Measurements from ENCODE around the gene UBQLN4.
A peak's percentile ranks its signal among the peaks of the same experiment; 100 is the strongest.

UBQLN4 gene

DNA sequence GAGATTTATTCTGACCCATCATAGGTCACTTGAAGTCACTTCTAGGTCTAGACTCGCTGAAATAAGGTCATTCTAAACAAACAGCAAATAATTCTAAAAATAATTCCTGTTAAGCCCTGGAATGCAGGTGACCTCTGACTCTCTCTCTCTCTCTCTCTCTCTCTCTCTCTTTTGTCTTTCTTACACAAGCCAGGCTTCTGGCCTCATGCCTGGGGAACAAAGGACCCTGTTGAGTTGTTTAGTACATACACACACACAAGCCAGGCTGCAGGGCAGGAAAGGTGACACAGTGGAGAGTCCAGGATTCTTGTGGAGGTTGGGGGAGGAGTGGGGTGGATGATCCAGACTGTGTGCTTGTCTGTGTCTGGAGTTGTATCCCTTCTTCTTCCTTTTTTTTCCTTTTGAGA, 32.7 kb upstream of the UBQLN4 start:
- DNase-seq (ENCODE audit: low read depth, low spot score), result no peak
- H3K4me1 ChIP-seq (ENCODE audit: insufficient read depth, insufficient read length), result peaks cover 17% of the 10 kb centered on the region
- H3K9ac ChIP-seq (ENCODE audit: insufficient read length, low read depth), result peak overlapping the region; percentile 6
- TF ChIP-seq YY1 (IDR thresholded peaks at IDR 0.05; ENCODE audit: insufficient read depth, insufficient read length) (no peak), ZNF274 (IDR thresholded peaks at IDR 0.05; ENCODE audit: low read depth, low read length) (no peak), SUZ12 (IDR thresholded peaks at IDR 0.05; ENCODE audit: extremely low read depth, insufficient read depth, insufficient read length) (no peak)
- H3K4me3 ChIP-seq (ENCODE audit: insufficient read length, low read depth), result no peak overlapping the region
- no peaks in the 10 kb centered on the region for H3K9me3 ChIP-seq (ENCODE audit: insufficient read depth, low read length)
- peaks cover 41% of the 10 kb centered on the region for H3K36me3 ChIP-seq (ENCODE audit: insufficient read depth, insufficient read length, low read length)
- no peaks in the 10 kb centered on the region for H3K27me3 ChIP-seq (ENCODE audit: insufficient read depth, insufficient read length)

DNA sequence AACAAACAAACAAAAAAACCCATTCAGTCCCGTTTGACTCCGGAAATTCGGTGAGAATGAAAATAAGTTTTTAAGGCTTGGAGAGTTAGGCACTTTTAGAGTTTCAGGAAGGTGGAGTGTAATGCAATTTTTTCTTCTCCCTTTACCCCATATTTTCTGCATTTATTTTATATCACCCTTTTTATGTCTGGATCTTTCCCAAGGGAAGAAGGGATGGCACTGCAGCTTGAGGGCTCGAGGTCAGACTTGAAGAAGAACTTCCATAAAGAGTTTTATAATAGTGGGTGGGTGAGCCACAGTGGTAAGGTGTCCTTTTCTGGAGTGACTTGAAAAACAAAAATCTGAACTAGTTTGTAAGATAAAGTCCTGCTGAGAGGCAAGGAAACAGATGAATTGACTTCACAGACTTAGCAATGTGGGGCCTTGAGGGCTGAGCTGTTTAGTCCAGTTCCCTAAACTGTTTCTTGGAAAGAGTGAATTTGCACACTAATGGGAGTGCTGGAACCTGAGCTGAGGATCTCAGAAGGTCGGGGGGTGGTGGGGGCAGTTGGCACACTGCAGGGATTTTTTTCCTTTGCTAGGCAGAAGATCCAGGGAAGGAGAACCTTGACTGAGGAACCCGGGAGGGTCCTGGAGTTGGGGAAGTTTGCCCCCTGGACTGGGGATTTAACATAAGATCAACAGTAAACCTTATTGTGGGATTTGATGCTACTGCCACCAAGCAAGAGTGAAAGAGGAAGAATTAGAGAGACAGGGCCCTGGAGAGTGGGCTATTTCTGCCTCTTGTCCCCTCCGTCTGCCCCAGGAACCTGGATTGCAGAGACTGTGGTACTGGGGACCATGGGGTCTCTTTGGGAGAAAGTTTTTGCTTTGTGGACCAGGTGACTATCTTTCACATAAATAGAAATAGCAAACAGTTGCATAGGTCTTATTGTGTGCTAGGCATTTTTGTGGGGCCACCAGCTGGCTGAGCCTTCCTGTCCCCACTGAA, 30.5 kb upstream of the UBQLN4 start:
- peak overlapping the region; percentile 91 for H3K4me3 ChIP-seq (ENCODE audit: insufficient read length, low read depth)
- no peaks in the 10 kb centered on the region for H3K9me3 ChIP-seq (ENCODE audit: insufficient read depth, low read length)
- H3K27me3 ChIP-seq (ENCODE audit: insufficient read depth, insufficient read length), result no peaks in the 10 kb centered on the region
- TF ChIP-seq ZNF274 (IDR thresholded peaks at IDR 0.05; ENCODE audit: low read depth, low read length) (no peak), SUZ12 (IDR thresholded peaks at IDR 0.05; ENCODE audit: extremely low read depth, insufficient read depth, insufficient read length) (no peak), YY1 (IDR thresholded peaks at IDR 0.05; ENCODE audit: insufficient read depth, insufficient read length) (no peak)
- H3K4me1 ChIP-seq (ENCODE audit: insufficient read depth, insufficient read length), result peaks cover 9% of the 10 kb centered on the region
- H3K36me3 ChIP-seq (ENCODE audit: insufficient read depth, insufficient read length, low read length), result peaks cover 32% of the 10 kb centered on the region
- no peak for DNase-seq (ENCODE audit: low read depth, low spot score)
- peak overlapping the region; percentile 90 for H3K9ac ChIP-seq (ENCODE audit: insufficient read length, low read depth)

DNA sequence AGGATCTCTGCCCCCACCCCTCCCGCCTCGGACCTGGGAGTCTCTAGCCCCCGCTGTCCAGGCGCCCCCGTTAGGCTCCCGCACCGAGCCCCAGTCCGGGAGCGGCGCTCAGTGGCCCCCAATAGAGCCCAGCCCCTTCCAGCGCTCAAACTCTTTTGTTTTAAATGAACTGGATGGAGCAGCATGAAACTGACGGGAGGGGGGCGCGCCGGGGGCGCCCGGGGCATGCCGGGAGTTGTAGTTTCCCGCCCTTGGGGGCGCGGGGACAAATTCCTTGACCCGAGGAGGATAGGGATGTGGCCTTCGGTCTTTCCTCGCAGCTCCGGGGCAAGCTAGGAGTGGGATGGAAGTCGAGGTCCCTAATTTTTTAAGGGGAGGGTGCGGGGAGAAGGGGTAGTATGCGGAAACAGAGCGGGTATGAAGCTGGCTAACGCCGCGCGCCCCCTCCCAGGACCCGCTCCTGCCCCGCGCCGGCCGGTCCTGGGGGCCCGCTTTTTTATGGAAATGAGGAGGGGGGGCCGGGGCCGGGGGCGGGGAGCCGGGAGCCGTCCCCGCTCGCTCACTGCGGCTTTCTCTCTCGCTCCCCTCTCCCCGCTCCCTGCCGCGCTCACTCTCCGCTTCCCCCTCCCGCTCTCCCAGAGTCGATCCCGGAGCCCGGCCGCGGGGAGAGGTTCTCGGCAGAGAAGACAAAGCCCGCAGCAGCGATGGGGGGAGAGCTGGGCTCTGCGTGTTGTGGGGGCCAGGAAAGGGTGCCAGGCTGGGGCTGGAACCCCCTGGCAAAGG, 28.9 kb upstream of the UBQLN4 start, which contains the start of gene MEX3A:
Gene MEX3A (minus strand): TSS at position 157 of the 783 bp plus-strand sequence. CDS start 467 bp downstream, outside the sequence.
- Histone ChIP-seq H3K4me3 (ENCODE audit: insufficient read length, low read depth) (peak within 1 kb of the TSS; percentile 93), H3K9ac (ENCODE audit: insufficient read length, low read depth) (peak within 1 kb of the TSS; percentile 96), H3K4me1 (ENCODE audit: insufficient read depth, insufficient read length) (peaks cover 16% of the 10 kb centered on the region), H3K27me3 (ENCODE audit: insufficient read depth, insufficient read length) (no peaks in the 10 kb centered on the region), H3K36me3 (ENCODE audit: insufficient read depth, insufficient read length, low read length) (peaks cover 39% of the 10 kb centered on the region), H3K9me3 (ENCODE audit: insufficient read depth, low read length) (no peaks in the 10 kb centered on the region)
- peak; percentile 98 for DNase-seq (ENCODE audit: low read depth, low spot score)
- no peak for TF ChIP-seq SUZ12 (IDR thresholded peaks at IDR 0.05; ENCODE audit: extremely low read depth, insufficient read depth, insufficient read length)
- TF ChIP-seq ZNF274 (IDR thresholded peaks at IDR 0.05; ENCODE audit: low read depth, low read length), result no peak
- peak; percentile 19 for TF ChIP-seq YY1 (IDR thresholded peaks at IDR 0.05; ENCODE audit: insufficient read depth, insufficient read length)

DNA sequence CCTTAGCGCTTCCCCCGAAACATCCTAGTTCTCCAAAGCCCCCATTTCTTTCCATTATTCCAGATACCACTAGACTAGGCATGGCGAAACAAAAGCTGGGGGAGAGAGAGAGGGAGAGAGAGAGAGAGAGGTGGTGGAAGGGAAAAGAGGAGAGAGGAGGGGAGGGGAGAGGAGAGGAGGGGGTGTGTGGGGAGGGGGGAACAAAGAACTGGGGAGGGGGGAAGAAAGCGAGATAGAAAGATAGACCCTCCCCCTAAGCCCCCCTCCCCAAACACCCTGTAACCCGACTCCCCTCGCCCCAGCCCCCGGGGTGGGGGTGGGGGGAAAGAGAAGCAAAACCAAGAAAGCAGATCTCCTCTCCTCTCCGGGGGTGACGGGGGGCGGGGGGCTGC, 28.3 kb upstream of the UBQLN4 start:
- DNase-seq (ENCODE audit: low read depth, low spot score), result no peak
- TF ChIP-seq SUZ12 (IDR thresholded peaks at IDR 0.05; ENCODE audit: extremely low read depth, insufficient read depth, insufficient read length), result no peak
- peaks cover 19% of the 10 kb centered on the region for H3K4me1 ChIP-seq (ENCODE audit: insufficient read depth, insufficient read length)
- H3K27me3 ChIP-seq (ENCODE audit: insufficient read depth, insufficient read length), result no peaks in the 10 kb centered on the region
- peaks cover 44% of the 10 kb centered on the region for H3K36me3 ChIP-seq (ENCODE audit: insufficient read depth, insufficient read length, low read length)
- no peaks in the 10 kb centered on the region for H3K9me3 ChIP-seq (ENCODE audit: insufficient read depth, low read length)
- H3K9ac ChIP-seq (ENCODE audit: insufficient read length, low read depth), result peak overlapping the region; percentile 96
- H3K4me3 ChIP-seq (ENCODE audit: insufficient read length, low read depth), result peak overlapping the region; percentile 93

DNA sequence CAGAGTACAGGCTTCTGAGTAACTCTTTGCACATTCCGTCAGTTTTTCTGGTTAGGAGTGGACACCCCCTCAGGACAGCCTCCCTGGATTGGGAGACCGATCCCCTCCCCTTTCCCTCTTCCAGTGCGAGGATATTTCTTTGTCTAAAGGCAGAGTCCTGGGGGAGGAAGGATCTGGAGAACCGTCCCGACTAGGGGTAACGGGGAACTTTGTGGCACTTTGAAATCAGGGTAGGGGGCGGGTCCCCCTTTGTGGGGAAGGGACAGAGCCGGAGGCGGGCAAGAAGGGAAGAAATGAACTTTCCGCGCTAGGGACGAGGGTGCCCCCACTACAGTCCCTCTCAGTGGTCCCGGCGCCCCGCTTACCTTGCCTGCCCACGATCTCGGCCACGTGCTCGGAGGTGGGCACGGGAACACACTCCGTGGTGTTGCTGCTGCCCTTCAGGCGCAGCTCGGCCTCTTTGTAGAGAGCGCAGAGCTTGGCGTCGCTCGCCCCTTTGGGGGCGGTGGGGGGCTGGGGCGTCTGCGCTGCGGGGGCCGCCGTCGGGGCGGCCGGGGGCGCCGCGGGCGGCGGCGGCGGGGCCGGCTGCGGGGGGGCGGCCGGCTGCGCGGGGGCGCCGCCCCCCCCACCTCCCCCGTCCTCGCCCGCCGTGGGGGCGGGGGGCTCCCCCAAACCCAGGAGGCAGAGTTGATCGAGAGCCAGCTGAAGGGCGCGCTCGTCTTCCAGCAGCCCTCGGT, 27.8 kb upstream of the UBQLN4 start:
- H3K9me3 ChIP-seq (ENCODE audit: insufficient read depth, low read length), result no peaks in the 10 kb centered on the region
- H3K4me1 ChIP-seq (ENCODE audit: insufficient read depth, insufficient read length), result peaks cover 24% of the 10 kb centered on the region
- no peak for DNase-seq (ENCODE audit: low read depth, low spot score)
- H3K27me3 ChIP-seq (ENCODE audit: insufficient read depth, insufficient read length), result no peaks in the 10 kb centered on the region
- H3K9ac ChIP-seq (ENCODE audit: insufficient read length, low read depth), result peak overlapping the region; percentile 96
- TF ChIP-seq YY1 (IDR thresholded peaks at IDR 0.05; ENCODE audit: insufficient read depth, insufficient read length) (no peak), SUZ12 (IDR thresholded peaks at IDR 0.05; ENCODE audit: extremely low read depth, insufficient read depth, insufficient read length) (no peak), ZNF274 (IDR thresholded peaks at IDR 0.05; ENCODE audit: low read depth, low read length) (no peak)
- peaks cover 47% of the 10 kb centered on the region for H3K36me3 ChIP-seq (ENCODE audit: insufficient read depth, insufficient read length, low read length)
- peak overlapping the region; percentile 93 for H3K4me3 ChIP-seq (ENCODE audit: insufficient read length, low read depth)

DNA sequence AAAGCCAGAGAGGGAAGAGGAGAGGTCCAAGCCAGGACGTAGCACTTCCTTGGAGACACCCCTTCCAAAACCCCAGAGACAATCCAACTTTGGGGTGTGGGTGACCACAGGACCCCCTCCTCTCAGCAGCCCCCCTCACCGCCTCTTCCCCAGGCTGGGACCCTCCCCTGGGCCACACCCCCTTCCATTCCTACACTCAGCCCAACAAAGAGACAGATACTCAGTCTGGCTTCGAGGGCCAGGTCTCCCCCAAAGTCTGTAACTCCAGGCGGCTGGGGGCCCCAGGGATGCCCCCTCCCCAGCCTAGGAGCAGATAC, 27.2 kb upstream of the UBQLN4 start:
- H3K9ac ChIP-seq (ENCODE audit: insufficient read length, low read depth), result peak overlapping the region; percentile 96
- TF ChIP-seq SUZ12 (IDR thresholded peaks at IDR 0.05; ENCODE audit: extremely low read depth, insufficient read depth, insufficient read length), result no peak
- TF ChIP-seq YY1 (IDR thresholded peaks at IDR 0.05; ENCODE audit: insufficient read depth, insufficient read length), result no peak
- no peak for TF ChIP-seq ZNF274 (IDR thresholded peaks at IDR 0.05; ENCODE audit: low read depth, low read length)
- H3K36me3 ChIP-seq (ENCODE audit: insufficient read depth, insufficient read length, low read length), result peaks cover 52% of the 10 kb centered on the region

More for the DNA sequence above, 27.2 kb upstream of the UBQLN4 start:
- peaks cover 29% of the 10 kb centered on the region for H3K4me1 ChIP-seq (ENCODE audit: insufficient read depth, insufficient read length)
- H3K4me3 ChIP-seq (ENCODE audit: insufficient read length, low read depth), result peak overlapping the region; percentile 93
- no peaks in the 10 kb centered on the region for H3K9me3 ChIP-seq (ENCODE audit: insufficient read depth, low read length)
- DNase-seq (ENCODE audit: low read depth, low spot score), result no peak
- H3K27me3 ChIP-seq (ENCODE audit: insufficient read depth, insufficient read length), result no peaks in the 10 kb centered on the region

Measured in NT2/D1 (cell line).